GM13976 (cell line): ENCODE data around the gene COL9A1.

Source experiments
- DNase-seq: peaks from one replicate; pipeline ENCODE4 v3.0.0; 2012; ENCODE audit warnings: low spot score
- CTCF ChIP-seq: IDR thresholded peaks from 2 replicates; pipeline ENCODE4 v1.5.1; 2012; ENCODE audit warnings: borderline replicate concordance, mild to moderate bottlenecking; ENCODE audit not compliant: insufficient read depth; ENCODE audit errors: extremely low read depth, missing control alignments, control extremely low read depth
- in situ Hi-C: fragments of 300-500 bp; cut with MboI; formaldehyde crosslinking; loops from one replicate; pipeline ENCODE4 v1.12.0; 2022; ENCODE audit warnings: low sequenced_read_pairs, mixed read lengths, inconsistent platforms; ENCODE audit not compliant: unreplicated experiment

COL9A1 gene

GRCh38 chr6:70258483-70258882 is 44.4 kb downstream of the COL9A1 start:
- no peak for TF ChIP-seq CTCF
- in situ Hi-C loops: no loop called here
- no peak for DNase-seq

- DNase-seq: no peak
- in situ Hi-C loops: no loop called here
- TF ChIP-seq CTCF: no peak
These were observed 45.1 kb downstream of the COL9A1 start for GRCh38 chr6:70257768-70258273.

GRCh38 chr6:70254784-70255183 is 48.1 kb downstream of the COL9A1 start:
- in situ Hi-C loops: no loop called here
- DNase-seq: no peak

GRCh38 chr6:70253923-70254322 is 49.0 kb downstream of the COL9A1 start:
- in situ Hi-C loops: no loop called here
- no peak for DNase-seq
- TF ChIP-seq CTCF: no peak

More at GRCh38 chr6:70254784-70255183, 48.1 kb downstream of the COL9A1 start:
- TF ChIP-seq CTCF: no peak

GRCh38 chr6:70252604-70253003 is 50.3 kb downstream of the COL9A1 start:
- in situ Hi-C loops: no loop called here
- no peak for DNase-seq
- TF ChIP-seq CTCF: no peak

- TF ChIP-seq CTCF: no peak
- in situ Hi-C loops: no loop called here
- DNase-seq: no peak
These were observed 56.8 kb downstream of the COL9A1 start for GRCh38 chr6:70246118-70246517.
